Myometrial cell (primary cell): ENCODE results near the gene ENTREP3. TPM values are rescaled to one million over a fixed set of nuclear protein-coding genes. Genes with fewer than 3 reads are reported as not detected.

Source experiments
- total RNA-seq: library from RNA; depleted of rRNA; stranded (reverse); fragments of >200 nt; gene quantifications from 2 replicates; pipeline ENCODE4 v1.2.3, GENCODE V29; 2015

Gene ENTREP3
- 17.9 and 21.0 TPM in 2 replicates for total RNA-seq

DNA sequence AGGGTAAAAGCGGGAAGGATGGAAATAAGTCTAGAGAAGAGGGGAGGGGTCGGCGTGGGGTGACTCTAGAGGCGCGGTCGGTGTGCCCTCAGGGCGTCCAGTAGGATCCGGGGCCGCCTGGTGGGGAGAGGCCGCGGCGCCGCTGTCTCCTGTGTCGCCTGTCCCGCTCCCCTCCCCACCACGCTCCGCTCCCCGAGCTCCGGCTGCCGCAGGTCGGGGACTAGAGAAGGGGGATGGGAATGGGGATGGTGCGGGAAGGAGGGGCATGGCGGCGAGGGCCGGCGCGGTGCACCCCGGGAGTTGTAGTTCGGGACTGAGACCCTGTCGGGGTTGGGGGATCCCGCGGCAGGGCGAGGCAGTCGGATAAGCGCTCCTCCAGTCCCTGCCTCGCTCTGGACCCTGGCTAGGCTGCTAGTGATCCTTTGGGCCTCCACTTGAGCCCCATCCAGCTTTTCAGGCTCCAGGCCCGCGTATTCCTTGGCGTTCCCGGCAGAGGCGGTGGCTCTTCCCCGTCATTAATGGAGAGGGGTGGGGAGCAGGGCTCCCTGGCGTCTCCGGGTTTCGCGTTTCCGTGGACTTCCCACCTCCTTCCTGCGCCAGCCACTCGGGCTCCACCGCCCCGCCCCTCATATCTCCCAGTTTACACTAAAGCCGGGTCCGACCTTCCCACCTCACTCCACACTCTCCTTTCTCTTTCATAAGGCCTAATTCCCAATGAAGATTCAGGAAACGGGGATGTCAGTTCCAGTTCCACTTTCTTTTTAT lies at the start of gene ENTREP3:
Gene ENTREP3 (minus strand): TSS at position 241 of the 765 bp plus-strand sequence. CDS start 606 bp downstream, outside the sequence.

GRCh38 chr1:155301342-155301841 lies 46.1 kb upstream of the ENTREP3 start, which contains the start of gene PKLR:
PKLR (minus strand) TSS chr1:155301438; CDS start chr1:155301395, 43 bp downstream.

DNA sequence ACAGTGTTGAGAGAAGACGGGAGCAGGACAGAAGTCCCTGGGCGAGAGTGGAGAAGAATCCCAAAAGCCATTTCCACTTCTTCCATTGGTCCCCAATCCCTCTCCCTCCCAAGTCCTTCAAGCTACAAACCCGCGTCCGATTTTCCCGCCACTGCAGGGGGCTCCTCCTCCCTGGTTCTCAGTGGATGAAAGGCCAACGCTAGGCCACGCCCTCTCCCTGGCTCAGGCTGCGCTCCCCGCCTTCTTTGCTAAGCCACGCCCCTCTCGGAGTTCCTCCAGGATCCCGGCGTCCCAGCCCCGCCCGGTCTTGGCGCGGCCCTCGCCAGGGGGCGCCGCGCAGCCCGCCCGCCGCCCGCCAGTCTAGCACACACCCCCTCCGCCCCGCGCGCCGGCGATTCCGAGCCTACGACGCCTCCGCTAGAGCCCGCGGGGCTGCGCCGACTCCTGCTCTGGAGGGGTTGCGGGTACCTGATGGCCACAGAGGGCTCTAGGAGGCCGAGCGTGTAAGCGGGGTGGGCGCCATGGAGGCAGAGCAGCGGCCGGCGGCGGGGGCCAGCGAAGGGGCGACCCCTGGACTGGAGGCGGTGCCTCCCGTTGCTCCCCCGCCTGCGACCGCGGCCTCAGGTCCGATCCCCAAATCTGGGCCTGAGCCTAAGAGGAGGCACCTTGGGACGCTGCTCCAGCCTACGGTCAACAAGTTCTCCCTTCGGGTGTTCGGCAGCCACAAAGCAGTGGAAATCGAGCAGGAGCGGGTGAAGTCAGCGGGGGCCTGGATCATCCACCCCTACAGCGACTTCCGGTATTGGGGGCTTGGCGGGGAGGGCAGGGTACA lies 22.0 kb upstream of the ENTREP3 start, which contains the start of gene HCN3:
Gene HCN3 (plus strand): TSS at position 394 of the 832 bp plus-strand sequence. CDS start 128 bp downstream, at position 522.

GRCh38 chr1:155273343-155274245 lies 18.3 kb upstream of the ENTREP3 start, which contains the start of gene CLK2:
CLK2 (minus strand) TSS chr1:155273504; CDS start chr1:155270977, 2,527 bp downstream.

GRCh38 chr1:155261852-155262673 lies 6.8 kb upstream of the ENTREP3 start, which contains the start of gene SCAMP3:
SCAMP3 (minus strand) TSS chr1:155262360; CDS start chr1:155262151, 209 bp downstream.

DNA sequence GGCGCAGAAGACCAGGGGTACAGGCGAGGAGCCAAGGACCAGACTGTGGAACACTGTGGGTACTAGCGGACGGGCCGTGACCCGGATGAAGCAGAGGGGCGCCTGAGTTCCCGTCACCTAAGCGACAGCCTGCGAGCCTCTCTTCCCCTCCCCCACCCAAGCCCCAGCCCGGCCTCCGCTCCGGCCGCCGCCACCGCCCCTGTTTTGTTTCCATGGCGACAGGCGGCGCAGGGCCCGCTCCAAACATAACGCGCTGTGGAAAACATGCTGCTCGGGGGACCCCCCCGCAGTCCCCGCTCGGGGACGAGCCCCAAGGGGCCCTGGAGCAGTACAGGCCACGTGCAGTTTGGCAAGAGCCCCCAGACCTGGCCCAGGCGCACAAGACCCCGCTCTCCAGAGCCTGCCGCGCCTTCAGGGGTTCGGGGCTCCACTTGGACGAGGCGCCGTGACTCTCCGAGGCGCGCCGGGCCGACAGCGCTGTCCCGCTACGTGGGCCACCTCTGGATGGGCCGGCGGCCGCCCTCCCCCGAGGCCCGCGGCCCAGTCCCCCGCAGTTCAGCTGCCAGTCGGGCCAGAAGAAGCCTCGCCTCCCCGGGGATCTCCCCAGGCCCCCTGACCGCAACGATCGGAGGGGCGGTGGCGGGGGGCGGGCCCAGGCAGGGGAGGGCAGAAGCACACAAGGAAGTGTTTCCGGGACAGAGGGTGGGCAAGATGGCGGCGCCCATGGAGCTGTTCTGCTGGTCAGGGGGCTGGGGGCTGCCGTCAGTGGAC lies 46.6 kb downstream of the ENTREP3 start, which contains the start of gene MTX1:
Gene MTX1 (plus strand): TSS at position 155 of the 771 bp plus-strand sequence. CDS start 110 bp downstream, at position 265.

GRCh38 chr1:155207806-155208540 lies 47.3 kb downstream of the ENTREP3 start, which contains the start of gene THBS3:
THBS3 (minus strand) TSS chr1:155207897; CDS start chr1:155207876, 21 bp downstream.

Other genes with a start within 250 kb of the ENTREP3 start
- gene DCST2, start 221.7 kb downstream of the ENTREP3 start, total RNA-seq: 0.18 and 0.29 TPM in 2 replicates
- gene DCST1, start 221.7 kb downstream of the ENTREP3 start, total RNA-seq: not detected in 2 replicates
- gene ADAM15, start 204.2 kb downstream of the ENTREP3 start, total RNA-seq: 84.7 and 112 TPM in 2 replicates
- 4.6 and 7.8 TPM in 2 replicates for gene EFNA4, start 191.7 kb downstream of the ENTREP3 start, total RNA-seq
- 0.53 and 0.58 TPM in 2 replicates for gene EFNA3, start 176.6 kb downstream of the ENTREP3 start, total RNA-seq
- not detected in 2 replicates for gene EFNA1, start 127.6 kb downstream of the ENTREP3 start, total RNA-seq
- gene SLC50A1, start 119.6 kb downstream of the ENTREP3 start, total RNA-seq: 78.3 and 119 TPM in 2 replicates
- 218 and 219 TPM in 2 replicates for gene DPM3, start 115.0 kb downstream of the ENTREP3 start, total RNA-seq
- 192 and 276 TPM in 2 replicates for gene KRTCAP2, start 82.2 kb downstream of the ENTREP3 start, total RNA-seq
- gene TRIM46, start 81.6 kb downstream of the ENTREP3 start, total RNA-seq: 3.7 and 5.8 TPM in 2 replicates
- 19.0 and 21.3 TPM in 2 replicates for gene THBS3, start 47.6 kb downstream of the ENTREP3 start, total RNA-seq
- gene MTX1, start 46.8 kb downstream of the ENTREP3 start, total RNA-seq: 105 and 129 TPM in 2 replicates
- 92.3 and 114 TPM in 2 replicates for gene SCAMP3, start 6.9 kb upstream of the ENTREP3 start, total RNA-seq
- gene CLK2, start 18.0 kb upstream of the ENTREP3 start, total RNA-seq: 18.2 and 24.1 TPM in 2 replicates
- under 0.01 and 1.2 TPM in 2 replicates for gene HCN3, start 22.0 kb upstream of the ENTREP3 start, total RNA-seq
- not detected in 2 replicates for gene PKLR, start 46.0 kb upstream of the ENTREP3 start, total RNA-seq
- gene FDPS, start 53.4 kb upstream of the ENTREP3 start, total RNA-seq: 1,079 and 1,092 TPM in 2 replicates
- 23.4 and 35.5 TPM in 2 replicates for gene RUSC1, start 65.4 kb upstream of the ENTREP3 start, total RNA-seq